GM19468 (cell line): ENCODE measurements around the gene TRIM49C.
"Not testable (repeated sequence)": the region's sequence is repeated elsewhere in the genome, so short reads cannot be mapped to it uniquely, and the experiment has no call there.

ENCODE experiments used
- ATAC-seq: cut with Tn5 transposase; IDR thresholded peaks from one replicate; pipeline ENCODE4 v1.9.1; 2021; ENCODE audit warnings: mild to moderate bottlenecking, moderate library complexity, moderate number of reproducible peaks; ENCODE audit not compliant: unreplicated experiment; ENCODE audit errors: extremely low read depth

Gene TRIM49C, protein sequence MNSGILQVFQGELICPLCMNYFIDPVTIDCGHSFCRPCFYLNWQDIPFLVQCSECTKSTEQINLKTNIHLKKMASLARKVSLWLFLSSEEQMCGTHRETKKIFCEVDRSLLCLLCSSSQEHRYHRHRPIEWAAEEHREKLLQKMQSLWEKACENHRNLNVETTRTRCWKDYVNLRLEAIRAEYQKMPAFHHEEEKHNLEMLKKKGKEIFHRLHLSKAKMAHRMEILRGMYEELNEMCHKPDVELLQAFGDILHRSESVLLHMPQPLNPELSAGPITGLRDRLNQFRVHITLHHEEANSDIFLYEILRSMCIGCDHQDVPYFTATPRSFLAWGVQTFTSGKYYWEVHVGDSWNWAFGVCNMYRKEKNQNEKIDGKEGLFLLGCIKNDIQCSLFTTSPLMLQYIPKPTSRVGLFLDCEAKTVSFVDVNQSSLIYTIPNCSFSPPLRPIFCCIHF

DNA sequence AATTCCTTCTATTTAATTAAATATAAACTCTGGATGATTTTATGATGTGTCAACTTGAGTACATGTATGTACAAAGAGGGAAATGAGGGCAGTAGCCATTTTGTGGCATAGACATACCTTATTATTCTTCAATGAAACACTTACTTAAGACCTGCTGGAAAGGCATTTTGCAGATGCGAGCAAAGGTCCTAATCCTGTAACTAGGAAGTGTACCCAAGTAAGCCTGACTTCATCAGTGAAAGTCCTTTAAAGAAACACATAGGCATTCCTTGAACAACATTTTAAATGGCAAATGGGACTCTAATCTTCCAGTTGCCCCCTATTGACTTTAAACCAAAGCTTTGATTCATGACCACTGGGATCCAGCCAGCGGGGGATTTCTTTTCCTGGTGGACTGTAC lies at the start of gene TRIM49C:
TRIM49C (plus strand) TSS at position 301 of the 400 bp plus-strand sequence. CDS start 4,106 bp downstream, outside the sequence.
- not testable (repeated sequence) for ATAC-seq

DNA sequence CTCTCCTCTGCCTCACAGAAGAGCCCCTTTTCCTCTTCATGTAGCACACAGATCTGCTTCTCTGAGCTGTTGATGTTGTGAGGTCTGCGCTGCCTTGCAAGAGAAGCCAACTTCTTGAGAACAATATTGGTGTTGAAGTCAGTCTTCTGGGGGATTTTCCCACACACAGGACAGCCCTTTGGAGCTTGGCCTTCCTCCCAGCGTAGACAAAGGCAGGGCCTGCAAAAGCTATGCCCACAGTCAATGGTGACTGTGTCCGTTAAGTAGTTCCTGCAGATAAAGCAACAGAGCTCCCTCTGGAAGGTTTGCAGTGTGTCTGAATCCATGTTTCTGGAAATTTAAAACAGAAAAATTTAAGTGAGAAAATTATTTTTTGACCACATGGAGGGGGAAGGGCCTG lies 6.7 kb upstream of the TRIM49C start:
- ATAC-seq: not testable (repeated sequence)

DNA sequence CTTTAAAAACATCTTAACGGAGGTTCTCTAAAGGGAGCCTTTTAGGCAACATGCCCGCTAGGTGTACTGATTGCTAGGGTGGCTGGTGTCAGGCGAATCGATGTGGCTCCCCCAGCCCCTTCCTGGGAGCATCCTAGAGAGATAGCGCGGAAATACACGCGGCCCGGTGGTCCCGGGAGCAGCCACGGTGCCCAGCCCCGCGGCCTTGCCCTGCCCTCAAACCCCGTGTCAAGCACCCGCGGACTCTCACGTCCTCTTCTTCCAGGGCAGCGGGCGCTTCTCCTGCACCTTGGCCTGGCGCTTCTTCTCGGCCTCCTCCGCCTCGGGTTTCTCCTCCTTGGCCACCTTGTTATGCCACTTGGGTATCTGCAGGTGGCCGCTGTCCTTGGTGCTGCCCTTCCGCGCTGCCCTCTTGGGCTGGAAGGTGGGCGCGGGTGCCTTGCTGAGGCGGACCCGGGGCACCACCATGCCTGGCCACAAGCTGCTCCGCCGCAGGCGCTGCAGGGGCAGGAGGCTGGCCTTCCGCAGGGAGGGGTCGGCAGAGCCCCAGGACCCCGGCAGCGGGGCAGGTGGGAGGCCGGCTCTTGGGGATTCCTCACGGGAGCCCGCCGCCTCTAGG lies 20.8 kb downstream of the TRIM49C start:
- not testable (repeated sequence) for ATAC-seq

DNA sequence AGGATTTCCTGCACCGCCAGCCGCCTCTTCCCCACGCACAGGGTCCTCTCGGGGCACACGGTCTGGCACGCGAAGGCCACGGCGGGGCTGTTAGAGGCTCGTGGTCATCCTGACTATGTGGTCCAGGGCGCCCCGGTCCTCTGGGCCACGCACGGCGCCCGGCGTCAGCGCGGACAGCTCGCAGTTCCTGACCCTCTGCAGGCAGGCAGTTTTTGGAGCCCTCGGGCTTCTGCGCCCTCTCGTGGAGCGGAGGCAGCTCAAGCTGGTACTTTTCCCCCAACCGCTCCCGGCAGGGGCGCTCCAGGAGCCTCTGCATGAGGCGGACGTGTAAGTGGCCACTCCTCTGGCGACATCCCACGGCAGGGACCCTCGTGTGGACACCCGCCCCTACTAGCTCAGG lies 21.4 kb downstream of the TRIM49C start:
- not testable (repeated sequence) for ATAC-seq

DNA sequence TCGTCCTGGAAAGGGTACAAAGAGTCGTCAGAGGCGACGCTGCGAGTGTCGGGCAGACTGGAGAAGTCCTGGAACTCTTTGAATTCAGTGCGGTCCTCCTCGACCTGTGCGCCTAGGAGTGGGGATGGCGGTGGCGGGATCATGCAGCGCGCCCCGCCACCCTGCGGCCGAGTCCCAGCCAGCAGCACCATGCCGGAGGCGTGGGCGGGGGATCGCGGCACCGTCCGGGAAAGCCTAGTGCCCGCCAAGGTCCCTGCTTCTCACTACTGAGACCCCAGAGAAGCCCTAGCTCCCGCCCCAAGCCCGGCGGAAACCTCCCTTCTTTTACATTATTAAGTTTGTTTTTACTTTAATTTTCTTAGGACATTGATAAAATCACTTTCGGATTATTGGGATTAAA lies 22.6 kb downstream of the TRIM49C start:
- ATAC-seq: not testable (repeated sequence)

DNA sequence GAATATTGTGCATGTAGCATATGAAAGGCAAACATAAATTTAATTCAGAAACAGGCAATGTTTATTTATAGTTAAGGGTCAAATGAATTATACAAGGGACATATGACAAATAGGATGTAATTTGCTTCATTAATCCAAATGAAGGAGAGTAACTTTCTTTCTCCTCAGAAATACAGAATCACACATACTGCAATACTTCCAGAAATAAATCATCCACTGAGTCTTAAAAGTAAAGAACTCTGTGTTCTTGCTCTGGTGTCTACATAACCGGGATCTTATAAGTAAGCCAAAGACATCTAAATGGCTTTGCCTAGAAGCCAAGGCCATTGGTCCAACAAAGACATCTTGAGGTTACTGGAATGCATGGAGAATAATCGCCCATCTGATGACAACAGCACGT lies 54.7 kb downstream of the TRIM49C start, which contains the start of gene UBTFL1:
UBTFL1 (plus strand) TSS at position 301 of the 400 bp plus-strand sequence; CDS start at position 301, 0 bp downstream.
- not testable (repeated sequence) for ATAC-seq

DNA sequence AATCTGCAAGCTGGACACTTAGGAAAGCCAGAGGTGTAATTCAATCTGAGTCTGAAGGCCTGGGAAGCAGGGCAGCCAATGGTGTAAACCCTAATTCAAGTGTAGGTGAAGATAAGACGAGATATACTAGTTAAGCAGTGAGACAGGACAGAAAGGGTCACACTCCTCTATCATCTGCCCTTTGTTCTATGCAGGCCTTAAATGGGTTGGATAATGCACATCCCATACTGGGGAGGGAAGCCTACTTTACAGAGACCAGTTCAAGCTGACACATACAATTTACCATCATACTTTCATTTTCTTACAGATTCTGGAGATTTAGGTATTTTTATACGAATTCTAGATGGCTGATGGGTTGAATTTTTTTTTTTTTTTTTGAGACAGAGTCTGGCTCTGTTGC lies 57.8 kb downstream of the TRIM49C start:
- ATAC-seq: not testable (repeated sequence)
